ENCODE results near the gene GPR21. TPM values are rescaled to one million over a fixed set of nuclear protein-coding genes. Genes with fewer than 3 reads are reported as not detected.

The GPR21 gene
- total RNA-seq, 1 experiment from 2014 or later, result 1.1 TPM

DNA sequence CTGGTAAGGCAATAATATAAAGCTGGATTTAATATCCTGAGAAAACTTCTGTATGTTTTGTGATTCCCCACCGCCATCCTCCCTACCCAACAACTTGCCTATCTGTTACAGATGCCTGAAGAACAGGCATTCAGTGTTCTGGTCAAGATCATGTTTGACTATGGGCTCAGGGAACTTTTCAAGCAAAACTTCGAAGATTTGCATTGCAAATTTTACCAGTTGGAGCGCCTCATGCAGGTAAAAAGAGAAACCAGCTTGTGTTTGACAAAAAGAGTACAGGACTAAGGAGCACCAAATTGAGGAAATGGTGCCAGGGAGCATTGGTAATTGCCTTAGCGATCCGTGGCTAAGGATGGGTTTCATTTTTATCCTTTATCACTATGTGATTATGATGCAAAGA lies 40.0 kb downstream of the GPR21 start:
- Histone ChIP-seq H3K4me1 (ENCODE audit: control insufficient read depth in 1 of 2, insufficient read depth in 2 of 2, low read length in 2 of 2) (no peaks in the 10 kb centered on the region), H2AFZ (ENCODE audit: low read depth, low read length, poor library complexity, severe bottlenecking) (no peak overlapping the region), H3K9me2 (ENCODE audit: insufficient read depth) (no peaks in the 10 kb centered on the region), H3K4me2 (ENCODE audit: low read length) (no peak overlapping the region), H3K27ac (ENCODE audit: low read depth, low read length) (no peak overlapping the region), H3K79me2 (ENCODE audit: insufficient read depth, low read length) (no peaks in the 10 kb centered on the region), H3K36me3 (ENCODE audit: control insufficient read depth in 1 of 2, insufficient read depth in 2 of 2, low read length in 2 of 2) (peaks cover 15 to 16% of the 10 kb centered on the region in 2 experiments; a peak in 3 of 4 replicates), H3K9me3 (ENCODE audit: control insufficient read depth in 1 of 2, insufficient read depth in 1 of 2, low read depth in 1 of 2, low read length in 2 of 2) (no peaks in the 10 kb centered on the region), H4K20me1 (ENCODE audit: insufficient read depth) (no peaks in the 10 kb centered on the region), H3K9ac (ENCODE audit: low read length) (no peak overlapping the region), H3K4me3 (replicated peaks in 1 of 2; ENCODE audit: low read depth in 1 of 2, low read length in 2 of 2) (no peak overlapping the region), H3K27me3 (ENCODE audit: insufficient read depth, low read length) (no peaks in the 10 kb centered on the region)
- POLR2A ChIA-PET, result no interaction called here
- no peak for ATAC-seq
- BruUV-seq (replicated peaks), result no TSS peak
- intact Hi-C loops (cut with micrococcal nuclease), result no loop called here
- CTCF ChIA-PET, result interaction anchor here (0.7 kb wide), 1 partner anchor 20 kb away, joined by 3 read pairs; no protein-coding TSS in a partner anchor
- no peak for DNase-seq (ENCODE audit: low read depth, low spot score)
- RAD21 ChIA-PET (ENCODE audit: low non-redundant PET in 1 of 2, low total read pairs in 2 of 2, uncharacterized antibody in 2 of 2, unreplicated experiment in 2 of 2), result no interaction called here
- TF ChIP-seq, protein P1, sequence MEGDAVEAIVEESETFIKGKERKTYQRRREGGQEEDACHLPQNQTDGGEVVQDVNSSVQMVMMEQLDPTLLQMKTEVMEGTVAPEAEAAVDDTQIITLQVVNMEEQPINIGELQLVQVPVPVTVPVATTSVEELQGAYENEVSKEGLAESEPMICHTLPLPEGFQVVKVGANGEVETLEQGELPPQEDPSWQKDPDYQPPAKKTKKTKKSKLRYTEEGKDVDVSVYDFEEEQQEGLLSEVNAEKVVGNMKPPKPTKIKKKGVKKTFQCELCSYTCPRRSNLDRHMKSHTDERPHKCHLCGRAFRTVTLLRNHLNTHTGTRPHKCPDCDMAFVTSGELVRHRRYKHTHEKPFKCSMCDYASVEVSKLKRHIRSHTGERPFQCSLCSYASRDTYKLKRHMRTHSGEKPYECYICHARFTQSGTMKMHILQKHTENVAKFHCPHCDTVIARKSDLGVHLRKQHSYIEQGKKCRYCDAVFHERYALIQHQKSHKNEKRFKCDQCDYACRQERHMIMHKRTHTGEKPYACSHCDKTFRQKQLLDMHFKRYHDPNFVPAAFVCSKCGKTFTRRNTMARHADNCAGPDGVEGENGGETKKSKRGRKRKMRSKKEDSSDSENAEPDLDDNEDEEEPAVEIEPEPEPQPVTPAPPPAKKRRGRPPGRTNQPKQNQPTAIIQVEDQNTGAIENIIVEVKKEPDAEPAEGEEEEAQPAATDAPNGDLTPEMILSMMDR (IDR thresholded peaks at IDR 0.05 in 2 of 3, conservative IDR thresholded peaks at IDR 0.05 in 1 of 3; ENCODE audit: borderline replicate concordance in 1 of 3, insufficient read depth in 1 of 3, low read depth in 2 of 3, low read length in 2 of 3), result no peak
- TF ChIP-seq FOSL1 (IDR thresholded peaks at IDR 0.05; ENCODE audit: low read depth) (no peak), EZH2 (IDR thresholded peaks at IDR 0.05) (no peak)

DNA sequence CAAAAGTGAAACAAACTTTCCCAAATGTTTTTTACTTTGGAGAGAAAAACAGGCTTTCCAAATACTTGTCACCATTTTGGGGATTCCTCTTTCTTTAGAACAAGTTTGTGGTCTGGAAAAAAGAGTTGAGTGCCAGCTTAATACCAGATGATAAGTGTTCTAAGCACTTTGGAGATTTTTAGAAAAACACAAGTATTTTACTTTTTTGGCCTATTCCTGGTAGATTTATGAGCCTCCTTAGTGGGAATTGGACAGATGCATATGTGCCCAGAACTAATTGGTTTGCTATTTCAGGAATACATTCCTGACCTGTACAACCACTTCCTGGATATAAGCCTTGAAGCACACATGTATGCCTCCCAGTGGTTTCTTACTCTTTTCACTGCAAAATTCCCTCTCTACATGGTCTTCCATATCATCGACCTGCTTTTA lies 40.5 kb downstream of the GPR21 start:
- H3K9ac ChIP-seq (ENCODE audit: low read length), result no peak overlapping the region
- peaks cover 16 to 19% of the 10 kb centered on the region in 2 experiments; a peak in 3 of 4 replicates for H3K36me3 ChIP-seq (ENCODE audit: control insufficient read depth in 1 of 2, insufficient read depth in 2 of 2, low read length in 2 of 2)
- DNase-seq (ENCODE audit: low read depth, low spot score) (no peak), ATAC-seq (no peak)
- intact Hi-C loops (cut with micrococcal nuclease), result no loop called here
- RAD21 ChIA-PET (ENCODE audit: low non-redundant PET in 1 of 2, low total read pairs in 2 of 2, uncharacterized antibody in 2 of 2, unreplicated experiment in 2 of 2), result no interaction called here
- H3K9me3 ChIP-seq (ENCODE audit: control insufficient read depth in 1 of 2, insufficient read depth in 1 of 2, low read depth in 1 of 2, low read length in 2 of 2), result no peaks in the 10 kb centered on the region
- CTCF ChIA-PET, result no interaction called here
- no peak overlapping the region for H3K4me3 ChIP-seq (replicated peaks in 1 of 2; ENCODE audit: low read depth in 1 of 2, low read length in 2 of 2)
- no TSS peak for BruUV-seq (replicated peaks)
- POLR2A ChIA-PET, result no interaction called here
- no peak for TF ChIP-seq RAD21 (IDR thresholded peaks at IDR 0.05; ENCODE audit: low read depth)
- TF ChIP-seq SRF (IDR thresholded peaks at IDR 0.05; ENCODE audit: low read depth), result no peak
- no peak for TF ChIP-seq TCF7L2 (IDR thresholded peaks at IDR 0.05; ENCODE audit: borderline replicate concordance, extremely low read depth, insufficient read depth, insufficient read length)
- H3K79me2 ChIP-seq (ENCODE audit: insufficient read depth, low read length), result no peaks in the 10 kb centered on the region
- no peaks in the 10 kb centered on the region for H3K9me2 ChIP-seq (ENCODE audit: insufficient read depth)
- H3K4me1 ChIP-seq (ENCODE audit: control insufficient read depth in 1 of 2, insufficient read depth in 2 of 2, low read length in 2 of 2), result no peaks in the 10 kb centered on the region
- no peaks in the 10 kb centered on the region for H4K20me1 ChIP-seq (ENCODE audit: insufficient read depth)
- no peaks in the 10 kb centered on the region for H3K27me3 ChIP-seq (ENCODE audit: insufficient read depth, low read length)
- H3K4me2 ChIP-seq (ENCODE audit: low read length), result no peak overlapping the region
- no peak overlapping the region for H3K27ac ChIP-seq (ENCODE audit: low read depth, low read length)
- no peak overlapping the region for H2AFZ ChIP-seq (ENCODE audit: low read depth, low read length, poor library complexity, severe bottlenecking)

Data from HCT116 (cell line).